ENCODE data around the gene SLC22A23.

DNA sequence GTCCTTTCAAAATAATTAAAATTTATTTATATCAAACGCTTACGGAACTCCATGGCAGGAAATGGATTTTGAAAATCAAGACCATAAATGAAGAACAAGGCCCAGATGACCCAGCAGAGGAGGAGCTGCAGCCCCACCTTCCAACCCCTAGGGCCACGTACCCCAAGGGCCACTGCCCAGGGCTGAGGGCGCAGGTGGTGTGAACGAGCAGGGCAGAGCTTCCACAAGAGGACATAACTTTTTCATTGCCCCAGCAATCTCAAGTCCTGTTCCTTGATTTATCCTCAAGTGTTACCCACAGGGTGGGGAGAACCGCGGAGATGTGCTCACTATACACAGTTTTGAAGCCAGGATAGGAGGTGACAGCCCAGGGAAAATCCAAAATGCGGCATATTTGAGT is 155.3 kb downstream of the SLC22A23 start:
- TF ChIP-seq, protein P1, sequence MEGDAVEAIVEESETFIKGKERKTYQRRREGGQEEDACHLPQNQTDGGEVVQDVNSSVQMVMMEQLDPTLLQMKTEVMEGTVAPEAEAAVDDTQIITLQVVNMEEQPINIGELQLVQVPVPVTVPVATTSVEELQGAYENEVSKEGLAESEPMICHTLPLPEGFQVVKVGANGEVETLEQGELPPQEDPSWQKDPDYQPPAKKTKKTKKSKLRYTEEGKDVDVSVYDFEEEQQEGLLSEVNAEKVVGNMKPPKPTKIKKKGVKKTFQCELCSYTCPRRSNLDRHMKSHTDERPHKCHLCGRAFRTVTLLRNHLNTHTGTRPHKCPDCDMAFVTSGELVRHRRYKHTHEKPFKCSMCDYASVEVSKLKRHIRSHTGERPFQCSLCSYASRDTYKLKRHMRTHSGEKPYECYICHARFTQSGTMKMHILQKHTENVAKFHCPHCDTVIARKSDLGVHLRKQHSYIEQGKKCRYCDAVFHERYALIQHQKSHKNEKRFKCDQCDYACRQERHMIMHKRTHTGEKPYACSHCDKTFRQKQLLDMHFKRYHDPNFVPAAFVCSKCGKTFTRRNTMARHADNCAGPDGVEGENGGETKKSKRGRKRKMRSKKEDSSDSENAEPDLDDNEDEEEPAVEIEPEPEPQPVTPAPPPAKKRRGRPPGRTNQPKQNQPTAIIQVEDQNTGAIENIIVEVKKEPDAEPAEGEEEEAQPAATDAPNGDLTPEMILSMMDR (conservative IDR thresholded peaks at IDR 0.05; ENCODE audit: low read depth, low read length) = no peak
- no peak for TF ChIP-seq EZH2phosphoT487 (IDR thresholded peaks at IDR 0.05; ENCODE audit: borderline replicate concordance, low read length)

All from PC-3 (cell line).